Activated T-helper 1 cell treated with anti-CD3 and anti-CD28 coated beads, Interleukin-2, amount 50 U/mL, for 16 hours (primary cell): Measurements from ENCODE around the gene NDUFB8.

Experiments used
- DNase-seq, 2 donors: peaks; one replicate each; pipeline ENCODE4 v3.0.0-alpha.2; 2020; ENCODE audit warnings: low read depth in 1 of 2, low spot score in 1 of 2

NDUFB8 gene

DNA sequence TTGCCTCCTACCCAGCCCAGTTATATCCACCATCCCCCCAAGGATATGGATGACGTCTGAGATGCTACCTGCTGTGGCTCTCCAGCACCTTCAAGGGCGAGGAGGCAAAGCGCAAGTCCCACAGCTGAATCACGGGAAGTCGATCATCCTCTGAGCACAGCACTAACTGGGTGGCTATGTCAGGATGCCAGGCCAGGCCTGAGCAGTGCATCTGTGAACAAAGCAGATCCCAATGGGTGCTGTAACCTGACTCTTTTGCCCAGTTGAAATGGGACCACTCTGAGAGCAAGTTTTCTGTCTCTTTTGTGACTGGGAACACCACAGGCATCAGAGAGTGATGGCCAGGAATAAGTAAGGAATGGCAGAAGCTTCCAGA, 22.3 kb downstream of the NDUFB8 start:
- DNase-seq = no peak

DNA sequence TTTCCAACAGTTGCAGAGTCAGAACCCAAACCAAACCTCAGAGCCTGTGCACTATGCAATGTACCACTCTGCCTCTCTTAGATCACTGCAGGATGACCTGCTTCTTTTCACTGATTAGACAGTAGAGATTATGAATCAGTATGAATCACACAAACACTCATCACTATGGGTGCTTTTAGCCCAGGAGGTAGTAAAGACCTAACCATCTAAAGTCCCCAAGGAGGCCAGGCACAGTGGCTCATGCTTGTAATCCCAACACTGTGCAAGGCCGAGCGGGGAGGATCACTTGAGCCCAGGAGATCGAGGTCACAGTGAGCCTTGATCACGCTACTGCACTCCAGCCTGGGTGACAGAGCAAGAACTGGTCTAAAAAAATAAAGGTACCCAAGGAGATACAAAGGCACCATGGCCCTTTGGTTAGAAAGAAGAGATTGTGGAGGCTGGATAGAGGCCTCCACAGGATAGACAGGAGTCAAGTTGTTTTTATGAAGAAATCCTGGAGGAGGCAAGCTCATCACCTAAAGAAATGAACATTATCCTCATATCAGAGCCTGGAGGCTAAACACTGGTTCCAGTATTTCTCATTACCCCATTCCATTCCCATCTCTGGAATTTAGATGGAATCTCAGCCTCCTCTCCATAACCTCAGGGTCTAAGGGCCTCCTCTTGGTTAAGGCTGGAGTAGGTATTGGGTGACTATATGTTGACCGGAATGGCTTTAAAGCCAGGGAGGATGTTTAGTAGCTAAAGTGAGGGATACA, 22.9 kb downstream of the NDUFB8 start:
- no peak for DNase-seq

DNA sequence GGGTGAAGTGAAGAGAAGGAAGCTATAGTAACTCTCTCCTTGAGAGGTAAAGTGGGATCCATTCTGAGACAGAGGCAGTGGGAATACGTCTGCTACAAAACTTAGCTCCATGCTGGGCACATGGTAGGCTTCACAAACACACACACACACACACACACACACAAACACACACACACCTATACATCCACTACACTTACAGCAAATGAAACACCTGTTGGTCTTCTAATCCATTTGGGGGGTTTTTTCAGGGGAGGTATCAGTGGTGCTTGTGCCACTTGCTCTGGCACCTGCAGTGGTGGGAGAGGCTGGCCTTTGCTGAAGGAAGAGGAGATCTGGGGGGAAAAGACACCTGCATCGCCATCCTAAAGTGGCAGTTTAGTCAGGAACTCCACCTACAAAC, 24.5 kb downstream of the NDUFB8 start:
- DNase-seq = no peak

DNA sequence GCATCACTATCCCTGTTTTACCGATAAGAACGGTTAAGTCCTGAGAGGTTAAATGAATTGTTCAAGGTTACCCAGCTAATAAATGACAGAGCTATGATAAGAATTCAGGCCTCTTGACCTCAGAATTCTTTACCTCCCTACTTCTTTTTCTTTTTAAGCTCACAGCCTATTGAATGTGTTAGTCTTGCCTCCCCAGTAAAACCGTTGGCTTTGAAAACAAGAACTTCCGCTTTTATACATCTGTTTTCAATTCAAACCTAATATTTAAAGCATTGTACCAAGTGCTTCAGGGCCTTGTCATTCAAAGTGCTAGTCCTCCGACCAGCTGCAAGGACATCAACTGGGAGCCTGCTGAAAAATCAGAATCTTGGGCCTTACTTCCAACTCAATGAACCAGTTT, 25.6 kb downstream of the NDUFB8 start:
- DNase-seq = no peak

DNA sequence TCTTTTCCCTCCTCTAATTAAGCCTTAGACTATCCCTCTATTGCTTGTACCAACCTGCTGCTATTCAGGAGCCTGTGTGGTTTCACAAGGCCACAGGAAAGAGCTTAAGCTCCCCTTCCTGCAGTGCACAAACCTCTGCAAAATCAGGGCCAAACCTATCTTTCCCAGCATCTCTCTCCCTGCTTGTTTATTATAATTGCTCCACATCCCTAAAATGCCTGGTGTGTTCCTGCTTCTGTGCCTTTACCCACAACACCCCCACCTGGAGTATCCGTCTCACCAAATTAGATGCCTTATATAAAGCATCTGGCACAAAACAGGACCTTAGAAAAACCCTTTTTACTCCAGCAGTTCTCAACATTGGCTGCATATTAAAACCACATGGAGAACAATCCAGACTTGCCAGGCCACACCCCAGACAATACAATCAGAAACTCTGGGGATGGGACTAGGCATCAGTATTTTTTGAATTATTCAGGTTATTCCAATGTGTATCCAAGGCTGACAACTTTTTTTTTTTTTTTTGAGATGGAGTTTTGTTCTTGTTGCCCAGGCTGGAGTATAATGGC, 26.7 kb downstream of the NDUFB8 start:
- DNase-seq = no peak

DNA sequence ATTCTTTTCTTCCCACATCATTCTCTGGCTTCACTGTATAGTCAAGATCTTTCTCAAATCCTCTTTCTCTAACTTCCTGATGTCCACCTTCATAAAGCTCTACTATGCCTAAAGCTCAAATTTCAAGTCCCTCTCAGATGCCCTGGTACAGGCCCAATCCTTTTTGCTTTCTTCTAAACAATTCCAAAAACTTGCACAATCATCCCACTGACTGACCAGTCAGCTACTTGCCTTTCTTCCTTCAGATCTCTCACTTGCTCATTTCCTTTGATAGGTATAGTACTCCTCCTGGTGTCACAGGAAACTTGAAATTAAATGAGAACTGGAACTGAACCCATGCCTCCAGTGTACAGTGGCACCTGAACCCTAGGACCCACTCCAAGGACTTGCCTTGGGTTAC, 28.2 kb downstream of the NDUFB8 start:
- DNase-seq = no peak

DNA sequence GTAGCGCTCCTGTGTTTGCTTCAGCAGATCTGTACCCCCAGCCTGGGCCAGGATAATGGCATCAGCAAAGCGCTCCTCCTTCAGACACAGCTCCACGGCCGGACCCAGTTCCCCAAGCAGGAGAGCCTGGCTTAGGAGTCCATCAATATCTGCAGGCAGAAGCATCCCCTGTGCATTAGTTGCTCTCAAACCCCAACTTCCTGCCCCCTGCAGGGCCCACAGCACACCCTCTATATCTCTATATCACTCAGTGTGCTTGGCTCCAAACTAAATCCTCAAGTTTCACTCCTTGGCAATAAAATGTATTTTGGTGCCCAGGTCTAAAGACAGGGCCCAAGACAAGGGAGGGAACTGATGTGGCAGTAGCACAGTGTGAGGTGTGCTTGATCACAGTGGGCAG, 31.6 kb downstream of the NDUFB8 start:
- DNase-seq = no peak

DNA sequence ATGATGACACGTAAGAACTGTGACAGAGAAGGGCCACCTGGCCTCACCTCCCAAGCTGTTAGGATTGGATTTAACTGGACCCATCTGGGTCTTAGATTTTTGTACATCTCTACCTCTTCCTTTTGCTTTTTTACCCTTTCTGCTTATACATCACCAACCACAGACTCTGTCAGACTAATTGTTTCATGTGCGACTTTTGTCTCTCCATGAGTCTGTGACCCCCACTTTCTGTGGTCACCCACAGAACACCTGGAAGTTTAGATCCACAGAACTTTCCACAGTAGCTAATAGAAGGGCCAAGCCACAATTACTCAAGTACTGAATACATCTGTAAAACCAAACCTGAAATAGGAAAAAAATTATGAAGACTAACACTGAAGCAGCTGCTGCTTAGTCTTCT, 33.1 kb downstream of the NDUFB8 start:
- DNase-seq = no peak

DNA sequence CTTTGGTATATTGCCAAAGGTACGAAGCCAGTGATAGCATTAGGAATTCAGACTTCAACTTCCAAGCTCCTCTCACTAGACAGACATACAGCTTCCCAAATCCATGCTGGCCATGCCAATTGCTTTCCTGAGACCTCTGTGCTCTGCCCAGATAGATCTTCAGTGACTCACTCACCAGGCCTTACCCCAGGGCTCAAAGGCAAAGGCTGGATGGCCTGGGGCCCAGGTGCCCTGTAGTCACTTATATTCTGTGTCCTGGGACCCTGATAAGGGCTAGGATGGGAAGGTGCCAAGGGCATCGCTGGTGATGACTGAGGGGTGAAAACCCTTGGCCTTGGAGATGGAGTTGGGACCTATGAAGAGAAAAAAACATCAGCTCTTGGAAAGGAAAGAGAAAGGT, 39.1 kb downstream of the NDUFB8 start:
- DNase-seq = no peak

DNA sequence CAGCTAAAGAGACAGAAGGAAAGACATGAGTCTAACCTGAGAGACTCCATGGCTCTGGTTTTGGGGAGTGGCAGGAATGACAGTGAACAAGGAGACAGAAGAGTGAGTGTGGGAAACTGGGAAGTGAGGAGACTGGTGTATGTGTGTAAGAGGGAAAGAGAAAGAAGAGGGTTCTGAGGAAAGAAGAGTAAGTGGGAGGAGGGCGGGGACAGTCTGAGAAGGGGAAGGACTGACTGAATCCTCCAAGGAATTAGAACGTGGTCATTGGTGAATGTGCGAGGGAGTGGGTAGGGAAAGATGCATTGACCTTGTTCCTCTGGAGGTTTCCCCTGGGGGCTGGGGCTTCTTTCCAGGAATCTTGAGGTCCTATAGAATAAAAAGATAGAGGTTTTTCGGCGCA, 40.3 kb downstream of the NDUFB8 start:
- DNase-seq = no peak

DNA sequence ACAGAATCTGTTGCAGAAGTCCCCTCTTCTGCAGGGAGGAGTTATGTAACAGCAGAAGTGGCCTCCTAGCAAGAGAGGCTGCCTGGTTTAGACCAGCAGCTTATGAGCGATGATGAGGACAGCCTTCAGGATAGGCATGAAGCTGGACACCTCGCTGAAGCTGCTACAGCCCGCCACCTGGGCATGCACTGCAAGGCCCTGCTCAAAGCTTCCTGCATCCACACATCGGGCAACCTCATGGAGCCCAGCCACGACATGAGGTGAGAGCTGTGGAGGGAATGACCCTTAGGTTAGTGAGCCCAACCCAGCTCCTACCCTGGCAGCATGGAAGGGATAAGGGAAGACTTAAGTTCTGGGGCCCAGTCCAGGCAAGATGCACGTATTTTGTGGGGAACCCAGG, 42.1 kb downstream of the NDUFB8 start:
- no peak for DNase-seq

DNA sequence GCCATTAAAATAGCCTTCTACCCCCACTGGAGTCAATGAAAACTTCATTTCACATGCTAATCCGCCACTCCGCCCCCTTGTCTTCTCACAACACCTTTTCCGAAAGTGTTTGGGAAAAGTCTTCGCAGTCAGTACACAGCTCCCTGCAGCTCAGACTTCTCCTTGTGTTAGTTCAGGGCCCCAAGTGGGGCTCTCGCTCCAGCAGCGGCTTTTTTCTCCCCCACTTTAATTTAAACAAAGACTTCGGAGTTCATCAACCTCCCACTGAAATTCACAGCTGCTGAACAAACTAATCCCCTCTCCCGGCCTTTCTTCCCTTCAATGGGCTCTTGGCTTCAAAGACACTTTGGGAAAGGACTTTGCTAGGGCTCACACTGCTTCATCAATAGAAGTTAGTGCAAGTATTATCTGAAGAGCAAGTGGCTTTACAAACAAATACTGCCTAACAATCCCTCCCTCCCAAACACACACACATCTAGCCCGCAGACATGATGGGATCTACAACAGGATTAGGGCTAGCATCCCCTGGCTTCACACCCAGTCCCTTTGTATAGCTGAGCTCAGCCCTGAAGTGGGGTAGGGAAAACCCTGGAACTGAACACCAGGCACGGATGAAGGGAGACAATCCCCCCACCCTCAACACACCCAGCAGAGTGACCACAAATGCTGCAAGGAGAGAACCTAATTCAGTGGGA, 43.7 kb downstream of the NDUFB8 start:
- no peak for DNase-seq

DNA sequence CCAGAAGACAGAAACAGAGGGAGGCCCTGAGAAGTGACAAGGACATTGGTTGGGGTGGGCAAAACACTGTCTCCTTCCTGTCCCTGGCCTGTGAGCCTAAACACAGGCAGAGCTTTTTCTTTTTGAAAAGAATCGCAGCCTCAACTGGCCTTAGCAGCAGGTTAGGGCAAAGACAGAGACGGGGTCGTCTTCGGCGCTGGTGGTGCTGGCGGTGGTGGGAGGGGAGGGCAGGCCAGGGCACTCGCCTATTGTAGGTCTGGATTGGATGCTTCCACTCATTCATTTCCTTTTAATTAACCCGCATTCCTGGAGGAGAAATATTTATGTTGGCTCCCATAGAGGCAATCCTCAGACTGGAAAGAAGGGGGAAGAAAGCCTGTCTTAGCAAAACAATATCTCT, 44.3 kb downstream of the NDUFB8 start:
- DNase-seq = no peak

DNA sequence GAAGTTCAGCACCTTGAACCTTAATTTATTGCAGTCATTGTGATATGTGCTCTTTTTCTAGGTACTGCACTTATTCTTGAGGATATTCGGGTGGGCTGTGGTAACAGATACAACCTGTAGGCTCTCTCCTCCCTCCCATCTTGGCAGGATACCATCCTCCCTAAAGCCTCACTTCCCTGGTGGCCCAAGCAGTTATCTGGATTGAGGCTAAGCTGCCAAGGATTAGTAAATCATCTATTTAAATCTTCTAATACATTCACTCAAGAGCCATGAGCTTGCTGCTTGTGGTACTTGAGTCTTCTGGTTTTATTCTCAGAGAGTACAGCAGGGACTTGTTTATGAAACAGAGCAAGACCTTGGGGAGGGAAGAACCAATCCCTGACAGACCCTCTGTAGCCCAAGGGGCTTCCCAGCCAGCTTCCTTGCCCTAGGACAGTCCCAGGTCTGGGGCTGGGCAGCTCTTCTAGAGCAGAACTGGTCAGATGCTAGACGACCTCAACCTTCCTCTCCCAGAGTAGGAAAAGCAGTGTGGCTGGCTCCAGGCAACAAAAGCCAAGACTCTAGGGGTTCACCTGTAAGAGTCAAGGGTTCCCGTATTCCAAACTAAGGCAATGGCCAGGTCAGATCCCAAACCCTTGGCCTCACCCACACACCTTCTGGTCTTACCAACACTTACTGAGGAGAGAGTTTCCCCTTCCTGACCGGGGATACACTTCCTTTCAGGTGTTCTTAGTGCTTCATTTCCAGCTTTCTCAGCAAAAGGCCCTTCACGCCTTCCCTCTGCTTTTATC, 45.6 kb downstream of the NDUFB8 start:
- no peak for DNase-seq

DNA sequence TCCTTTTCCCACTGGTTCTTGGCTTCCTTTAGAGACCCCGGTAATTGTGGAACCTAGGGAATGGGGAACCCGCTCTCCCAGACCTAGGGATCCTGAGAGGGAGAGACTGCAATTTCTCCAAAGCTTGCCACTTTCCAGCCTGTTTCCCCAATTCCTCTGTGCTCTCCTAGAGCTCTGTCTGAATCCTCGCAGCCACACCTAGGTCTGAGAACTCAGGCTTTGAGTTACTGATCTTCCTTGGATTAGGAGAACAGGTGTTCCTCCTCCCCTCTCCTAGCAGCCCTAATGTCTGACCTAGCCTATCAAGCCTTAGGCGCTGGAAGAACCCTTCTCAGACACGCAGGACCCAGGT, 46.9 kb downstream of the NDUFB8 start:
- DNase-seq = no peak

DNA sequence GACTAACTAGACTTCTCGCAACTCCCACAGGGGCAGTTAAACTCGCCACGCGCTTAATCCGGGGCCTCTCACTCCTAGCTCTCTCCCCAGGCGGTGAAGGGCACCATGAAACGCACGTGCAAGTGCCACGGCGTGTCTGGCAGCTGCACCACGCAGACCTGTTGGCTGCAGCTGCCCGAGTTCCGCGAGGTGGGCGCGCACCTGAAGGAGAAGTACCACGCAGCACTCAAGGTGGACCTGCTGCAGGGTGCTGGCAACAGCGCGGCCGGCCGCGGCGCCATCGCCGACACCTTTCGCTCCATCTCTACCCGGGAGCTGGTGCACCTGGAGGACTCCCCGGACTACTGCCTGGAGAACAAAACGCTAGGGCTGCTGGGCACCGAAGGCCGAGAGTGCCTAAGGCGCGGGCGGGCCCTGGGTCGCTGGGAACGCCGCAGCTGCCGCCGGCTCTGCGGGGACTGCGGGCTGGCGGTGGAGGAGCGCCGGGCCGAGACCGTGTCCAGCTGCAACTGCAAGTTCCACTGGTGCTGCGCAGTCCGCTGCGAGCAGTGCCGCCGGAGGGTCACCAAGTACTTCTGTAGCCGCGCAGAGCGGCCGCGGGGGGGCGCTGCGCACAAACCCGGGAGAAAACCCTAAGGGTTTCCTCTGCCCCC, 47.4 kb downstream of the NDUFB8 start:
- peak; percentile 27 to 46 for DNase-seq

DNA sequence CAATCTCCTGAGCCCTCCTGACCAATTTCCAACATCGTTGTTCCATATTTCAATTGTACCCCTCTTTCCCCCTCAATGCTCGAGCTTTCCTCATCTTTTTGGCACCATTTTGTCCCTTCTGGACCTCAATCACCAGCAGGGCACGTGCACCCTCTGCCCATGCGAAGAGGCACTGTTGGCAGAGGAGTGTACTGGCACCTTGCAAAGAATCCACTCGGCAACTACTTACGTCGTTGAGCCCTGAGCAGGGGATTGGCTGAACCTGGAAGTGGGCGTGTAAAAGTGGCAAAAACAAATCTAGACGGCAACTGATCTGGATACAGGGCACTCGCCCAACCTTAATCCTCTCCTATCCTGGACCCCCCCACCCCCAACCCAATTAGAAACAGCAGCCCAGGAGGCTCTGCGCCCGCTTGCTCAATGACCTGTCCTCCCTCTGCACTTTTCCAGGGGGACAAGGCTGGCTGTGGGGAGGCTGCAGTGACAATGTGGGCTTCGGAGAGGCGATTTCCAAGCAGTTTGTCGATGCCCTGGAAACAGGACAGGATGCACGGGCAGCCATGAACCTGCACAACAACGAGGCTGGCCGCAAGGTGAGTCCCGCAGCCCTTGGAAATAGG, 48.1 kb downstream of the NDUFB8 start:
- peak; percentile 81 to 83 for DNase-seq

DNA sequence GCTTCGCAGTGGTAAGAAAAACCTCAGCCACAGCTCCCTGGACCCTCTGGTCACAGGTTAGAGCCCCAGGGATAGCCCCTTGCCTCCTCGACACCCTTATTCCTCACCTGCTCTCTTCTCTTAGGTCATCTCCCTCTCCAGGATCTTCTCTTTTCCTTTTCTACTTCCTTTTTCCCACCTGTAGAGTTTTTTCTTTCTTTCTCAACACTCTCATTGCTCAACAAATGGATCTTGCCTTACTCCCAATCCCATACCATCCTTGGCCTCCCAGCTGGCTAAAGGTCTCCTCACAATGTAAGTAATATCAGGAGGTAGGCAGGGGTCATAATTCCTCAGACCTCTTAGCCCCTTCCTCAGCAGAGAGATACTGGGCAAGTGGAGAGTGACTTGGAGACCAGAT, 49.7 kb downstream of the NDUFB8 start:
- DNase-seq = no peak

DNA sequence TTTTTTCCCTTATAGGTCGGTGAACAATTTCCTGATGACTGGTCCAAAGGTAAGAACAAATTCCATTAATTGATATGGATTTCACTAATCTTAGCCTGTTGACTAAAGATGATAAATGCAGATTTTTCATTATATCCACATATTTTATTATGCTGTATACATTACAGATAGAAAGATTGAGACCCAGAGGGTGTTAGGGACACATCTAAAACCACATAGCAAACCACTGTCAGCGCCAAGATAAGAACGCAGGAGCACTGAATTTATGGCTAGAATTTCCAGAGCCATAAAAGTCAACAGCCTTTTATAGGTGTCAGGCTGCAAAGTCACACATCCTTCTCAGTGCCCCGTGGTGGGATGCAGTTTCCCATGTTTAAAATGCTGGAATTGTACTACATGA, 50.6 kb downstream of the NDUFB8 start:
- DNase-seq = no peak

DNA sequence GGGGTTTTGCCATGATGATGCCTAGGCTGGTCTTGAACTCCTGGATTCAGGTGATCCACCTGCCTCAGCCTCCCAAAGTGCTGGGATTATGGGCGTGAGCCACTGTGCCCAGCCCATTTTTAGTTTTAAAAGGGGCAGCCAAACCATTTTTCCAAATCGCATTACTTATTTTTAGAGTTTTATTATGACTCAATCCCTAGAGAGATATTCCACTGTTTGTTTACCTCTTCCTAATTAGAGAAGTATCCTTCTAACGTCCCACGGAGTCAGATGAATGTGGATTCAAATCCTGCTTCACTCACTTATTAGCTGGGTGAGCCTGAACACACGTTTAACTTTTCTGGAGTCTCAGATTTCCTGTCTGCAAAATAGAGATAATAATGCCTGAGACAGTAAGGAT, 51.7 kb downstream of the NDUFB8 start:
- no peak for DNase-seq
